Psoas muscle (tissue), 8 donors: ENCODE results near the gene ANKRD28. TPM values are rescaled to one million over a fixed set of nuclear protein-coding genes. Genes with fewer than 3 reads are reported as not detected.
"Not testable (repeated sequence)": the region's sequence is repeated elsewhere in the genome, so short reads cannot be mapped to it uniquely, and the experiment has no call there.

ENCODE experiments used
- ATAC-seq, 4 donors: fragments of 200-7000 bp; cut with Tn5 transposase; one replicate each; pipeline ENCODE4 v1.9.1; 2020; ENCODE audit warnings: moderate library complexity in 3 of 4, mild to moderate bottlenecking in 2 of 4
- DNase-seq, 2 donors: peaks; one replicate each; pipeline ENCODE4 v3.0.0-alpha.2; 2020
- H3K27ac ChIP-seq: fragments of 200-600 bp; one replicate; pipeline ENCODE4 v1.8.0; 2022
- H3K27me3 ChIP-seq, 3 donors: fragments of 200-600 bp in 1 of 3; one replicate each; pipeline versions ENCODE4 v1.6.1 to v1.8.0; 2013 to 2022; ENCODE audit warnings: low read length in 2 of 3, mild to moderate bottlenecking in 2 of 3, moderate library complexity in 1 of 3; ENCODE audit not compliant: insufficient read depth in 3 of 3
- H3K36me3 ChIP-seq, 2 donors: fragments of 200-600 bp in 1 of 2; one replicate each; pipeline versions ENCODE4 v1.6.1 to v1.8.0; 2013 to 2022; ENCODE audit warnings: low read depth in 1 of 2, mild to moderate bottlenecking in 1 of 2, moderate library complexity in 1 of 2; ENCODE audit not compliant: insufficient read depth in 1 of 2
- H3K4me1 ChIP-seq: fragments of 200-600 bp; one replicate; pipeline ENCODE4 v1.8.0; 2022
- H3K4me3 ChIP-seq: fragments of 200-600 bp; one replicate; pipeline ENCODE4 v1.8.0; 2022; ENCODE audit warnings: mild to moderate bottlenecking
- H3K9me3 ChIP-seq: fragments of 200-600 bp; one replicate; pipeline ENCODE4 v1.8.0; 2022
- WGBS, 3 donors: extraction: QIAGEN DNeasy Blood & Tissue Kit; methylation state at CpG; one replicate each; pipeline versions ENCODE4 v1.1.6 to v1.1.7; 2013; 5-methylcytosine and 5-hydroxymethylcytosine counted together
- intact Hi-C, 2 donors: fragments of 100-400 bp; cut with DNase I; formaldehyde crosslinking; loops; one replicate each; pipeline versions ENCODE4 v1.11.0 to v1.14.2; 2022
- polyA plus RNA-seq, 3 donors: library from polyadenylated mRNA; stranded (reverse); fragments of 200-250 nt; gene quantifications; one replicate each; pipeline ENCODE4 v1.2.3, GENCODE V29; 2013
- total RNA-seq, 4 donors: library from RNA; stranded (reverse); fragmentation: NEBNext Ultra II Directional in 2 of 4; extraction: Animal tissue kit (Norgen Biotek cat#: 25700) in 2 of 4; gene quantifications; one replicate each; pipeline versions ENCODE4 v1.2.1 to v1.2.4, GENCODE V29; 2021 to 2023
- TF ChIP-seq, protein P1 (sequence below): fragments of 200-600 bp; IDR thresholded peaks from one replicate; pipeline ENCODE4 v1.8.0; 2022; ENCODE audit warnings: antibody characterized with exemption
- donor health status: healthy with polysubstance abuse.
- donor health status: DM: no; HTN: no; CAD: no; lungs with moderate emphysema.
- donor health status: Bipolar disorder and iron deficiency.
- donor health status: healthy.
- donor health status: DM: yes; HTN: yes; CAD: no.
- donor health status: DM: no; HTN: no; CAD: no.
- donor health status: DM: no; HTN: no; CAD: no.
- donor health status: DM: yes; HTN: yes; CAD: no.

ANKRD28 gene
- total and polyA plus RNA-seq, 7 donors, result 32.4 to 90.8 (median 69.3) TPM

DNA sequence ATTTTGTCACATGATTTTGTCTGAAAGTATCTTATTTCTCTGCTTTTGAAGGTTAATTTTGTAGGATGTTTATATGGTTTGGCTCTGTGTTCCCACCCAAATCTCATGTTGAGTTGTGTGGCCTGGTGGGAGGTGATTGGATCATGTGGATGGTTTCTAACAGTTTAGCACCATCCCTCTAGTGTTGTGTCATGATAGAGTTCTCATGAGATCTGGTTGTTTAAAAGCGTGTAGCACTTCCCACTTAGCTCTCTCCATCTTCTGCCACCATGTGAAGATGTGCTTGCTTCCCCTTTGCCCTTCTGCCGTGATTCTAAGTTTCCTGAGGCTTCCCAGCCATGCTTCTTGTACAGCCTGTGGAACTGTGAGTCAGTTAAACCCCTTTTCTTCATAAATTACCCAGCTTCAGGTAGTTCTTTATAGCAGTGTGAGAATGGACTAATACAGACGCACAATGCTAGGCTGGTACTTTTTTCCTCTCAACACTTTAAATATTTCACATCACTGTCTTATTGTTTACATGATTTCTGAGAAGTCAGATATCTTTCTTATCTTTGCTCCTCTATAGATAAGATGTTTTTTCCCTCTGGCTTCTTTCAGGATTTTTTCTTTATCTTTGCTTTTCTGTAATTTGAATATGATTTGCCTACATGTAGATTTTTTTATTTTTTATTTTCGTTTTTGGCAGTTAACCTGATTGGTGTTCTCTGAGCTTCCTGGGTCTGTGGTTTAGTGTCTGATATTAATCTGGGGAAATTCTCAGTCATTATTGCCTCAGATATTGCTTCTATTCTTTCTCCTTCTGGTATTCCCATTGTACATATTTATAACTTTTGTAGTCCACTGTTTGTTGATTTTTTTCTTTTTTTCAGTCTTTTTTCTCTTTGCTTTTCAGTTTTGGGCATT, 174.0 kb downstream of the ANKRD28 start:
- no peak for DNase-seq
- intact Hi-C loops, result loop anchor here in 1 of 2 donors (10.0 kb wide), 1 partner anchor 621 kb away; no protein-coding TSS in a partner anchor
- H3K27ac ChIP-seq, result no peak overlapping the region
- TF ChIP-seq, protein P1, sequence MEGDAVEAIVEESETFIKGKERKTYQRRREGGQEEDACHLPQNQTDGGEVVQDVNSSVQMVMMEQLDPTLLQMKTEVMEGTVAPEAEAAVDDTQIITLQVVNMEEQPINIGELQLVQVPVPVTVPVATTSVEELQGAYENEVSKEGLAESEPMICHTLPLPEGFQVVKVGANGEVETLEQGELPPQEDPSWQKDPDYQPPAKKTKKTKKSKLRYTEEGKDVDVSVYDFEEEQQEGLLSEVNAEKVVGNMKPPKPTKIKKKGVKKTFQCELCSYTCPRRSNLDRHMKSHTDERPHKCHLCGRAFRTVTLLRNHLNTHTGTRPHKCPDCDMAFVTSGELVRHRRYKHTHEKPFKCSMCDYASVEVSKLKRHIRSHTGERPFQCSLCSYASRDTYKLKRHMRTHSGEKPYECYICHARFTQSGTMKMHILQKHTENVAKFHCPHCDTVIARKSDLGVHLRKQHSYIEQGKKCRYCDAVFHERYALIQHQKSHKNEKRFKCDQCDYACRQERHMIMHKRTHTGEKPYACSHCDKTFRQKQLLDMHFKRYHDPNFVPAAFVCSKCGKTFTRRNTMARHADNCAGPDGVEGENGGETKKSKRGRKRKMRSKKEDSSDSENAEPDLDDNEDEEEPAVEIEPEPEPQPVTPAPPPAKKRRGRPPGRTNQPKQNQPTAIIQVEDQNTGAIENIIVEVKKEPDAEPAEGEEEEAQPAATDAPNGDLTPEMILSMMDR, result no peak
- WGBS, 3 donors, result 81 to 90% (median 88%) methylated on average over 4 of the region's 4 CpGs
- peaks cover 0 to 3% of the 10 kb centered on the region in 2 donors for H3K36me3 ChIP-seq
- H3K9me3 ChIP-seq, result no peaks in the 10 kb centered on the region
- H3K4me3 ChIP-seq, result no peak overlapping the region
- no peaks in the 10 kb centered on the region for H3K27me3 ChIP-seq
- no peak for ATAC-seq
- no peaks in the 10 kb centered on the region for H3K4me1 ChIP-seq

DNA sequence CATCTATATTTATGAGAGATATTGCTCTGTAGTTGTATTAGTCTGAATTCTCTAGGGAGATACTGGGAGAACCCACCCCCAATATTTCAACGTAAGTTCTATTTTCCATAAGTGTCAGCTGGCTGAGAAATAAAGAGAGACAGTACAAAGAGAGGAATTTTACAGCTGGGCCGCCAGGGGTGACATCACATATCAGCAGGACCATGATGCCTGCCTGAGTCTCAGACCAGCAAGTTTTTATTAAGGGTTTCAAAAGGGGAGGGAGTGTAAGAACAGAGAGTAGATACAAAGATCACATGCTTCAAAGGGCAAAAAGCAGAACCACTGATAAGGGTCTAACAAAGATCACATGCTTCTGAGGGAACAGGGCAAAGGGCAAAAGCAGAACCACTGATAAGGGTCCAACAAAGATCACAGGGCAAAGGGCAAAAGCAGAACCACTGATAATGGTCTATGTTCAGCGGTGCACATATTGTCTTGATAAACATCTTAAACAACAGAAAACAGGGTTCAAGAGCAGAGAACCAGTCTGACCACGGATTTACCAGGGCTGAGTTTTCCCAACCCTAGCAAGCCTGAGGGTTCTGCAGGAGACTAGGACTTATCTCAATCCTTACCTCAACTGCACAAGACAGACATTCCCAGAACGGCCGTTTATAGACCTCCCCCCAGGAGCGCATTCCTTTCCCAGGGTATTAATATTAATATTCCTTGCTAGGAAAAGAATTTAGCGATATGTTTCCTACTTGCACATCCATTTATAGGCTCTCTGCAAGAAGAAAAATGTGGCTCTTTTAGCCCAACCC, 177.9 kb downstream of the ANKRD28 start:
- H3K9me3 ChIP-seq, H3K27me3 ChIP-seq, H3K36me3 ChIP-seq, ATAC-seq, H3K4me1 ChIP-seq, DNase-seq, H3K27ac ChIP-seq, H3K4me3 ChIP-seq: not testable (repeated sequence)
- intact Hi-C loops, result loop anchor here in 1 of 2 donors (10.0 kb wide), 1 partner anchor 625 kb away; no protein-coding TSS in a partner anchor
- 96 to 98% (median 96%) methylated on average over 8 of the region's 8 CpGs for WGBS, 3 donors

Other genes with a start within 250 kb of the ANKRD28 start
- gene HACL1, start 196.4 kb downstream of the ANKRD28 start, total RNA-seq, result 10 to 100 TPM; 14.0 to 20.2 (median 17.8) TPM
- 10 to 100 TPM in 2 of 3 donors, 1 to 10 TPM in 1; 8.2 to 20.2 (median 11.1) TPM for gene HACL1, start 196.4 kb downstream of the ANKRD28 start, polyA plus RNA-seq
- gene BTD, start 196.2 kb downstream of the ANKRD28 start, total RNA-seq, result 10 to 100 TPM in 2 of 4 donors, 1 to 10 TPM in 2; 8.6 to 15.2 (median 10.5) TPM
- gene BTD, start 196.2 kb downstream of the ANKRD28 start, polyA plus RNA-seq, result 10 to 100 TPM in 1 of 3 donors, 1 to 10 TPM in 2; 6.3 to 12.7 (median 8.7) TPM